Activated T-cell treated with anti-CD3 and anti-CD28 coated beads, Interleukin-2, amount 50 U/mL, for 4 hours (primary cell): ENCODE data around the gene MYO1D. TPM values are rescaled to one million over a fixed set of nuclear protein-coding genes. Genes with fewer than 3 reads are reported as not detected.
A peak's percentile ranks its signal among the peaks of the same experiment; 100 is the strongest.
"Not testable (repeated sequence)": the region's sequence is repeated elsewhere in the genome, so short reads cannot be mapped to it uniquely, and the experiment has no call there.

ENCODE experiments used
- ATAC-seq, 2 donors: fragments of 200-7000 bp; cut with Tn5 transposase; one replicate each; pipeline ENCODE4 v1.10.0; 2021
- DNase-seq: peaks from one replicate; pipeline ENCODE4 v3.0.0-alpha.2; 2020
- H3K27me3 Mint-ChIP-seq: one replicate; pipeline ENCODE4 v1.8.0; 2021; ENCODE audit warnings: low read depth, mixed read lengths
- H3K36me3 Mint-ChIP-seq: one replicate; pipeline ENCODE4 v1.8.0; 2022; ENCODE audit warnings: mixed read lengths; ENCODE audit not compliant: insufficient read depth
- H3K4me1 Mint-ChIP-seq: one replicate; pipeline ENCODE4 v1.8.0; 2021; ENCODE audit warnings: low read depth, mixed read lengths
- H3K4me3 Mint-ChIP-seq: one replicate; pipeline ENCODE4 v1.8.0; 2021; ENCODE audit warnings: mild to moderate bottlenecking, moderate library complexity, mixed read lengths
- H3K9me3 Mint-ChIP-seq: one replicate; pipeline ENCODE4 v1.8.0; 2021; ENCODE audit warnings: mixed read lengths
- total RNA-seq, 3 donors: library from RNA; stranded (reverse); gene quantifications; one replicate each; pipeline ENCODE4 v1.2.1, GENCODE V29; 2021

MYO1D gene
- total RNA-seq, 3 donors from 2014 or later: 8.5 to 14.6 (median 10.6) TPM

DNA sequence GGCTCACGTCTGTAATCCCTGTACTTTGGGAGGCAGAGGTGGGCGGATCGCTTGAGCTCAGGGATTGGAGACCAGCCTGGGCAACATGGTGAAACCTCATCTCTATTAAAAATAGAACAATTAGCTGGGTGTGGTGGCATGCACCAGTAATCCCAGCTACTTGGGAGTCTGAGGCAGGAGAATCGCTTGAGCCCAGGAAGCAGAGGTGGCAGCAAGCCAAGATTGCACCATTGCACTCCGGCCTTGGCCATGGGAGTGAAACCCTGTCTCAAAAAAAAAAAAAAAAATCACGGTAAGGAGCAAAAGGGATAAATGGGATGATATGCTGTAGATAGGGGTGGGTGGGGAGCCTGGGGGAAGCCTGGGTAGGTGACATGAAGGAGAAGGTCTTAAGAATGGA lies 30.7 kb upstream of the MYO1D start:
- Mint-ChIP-seq H3K4me1 (peaks cover 7% of the 10 kb centered on the region), H3K27me3 (peaks cover 7% of the 10 kb centered on the region), H3K36me3 (no peaks in the 10 kb centered on the region), H3K4me3 (no peak overlapping the region), H3K9me3 (no peaks in the 10 kb centered on the region)
- ATAC-seq (no peak), DNase-seq (no peak)

DNA sequence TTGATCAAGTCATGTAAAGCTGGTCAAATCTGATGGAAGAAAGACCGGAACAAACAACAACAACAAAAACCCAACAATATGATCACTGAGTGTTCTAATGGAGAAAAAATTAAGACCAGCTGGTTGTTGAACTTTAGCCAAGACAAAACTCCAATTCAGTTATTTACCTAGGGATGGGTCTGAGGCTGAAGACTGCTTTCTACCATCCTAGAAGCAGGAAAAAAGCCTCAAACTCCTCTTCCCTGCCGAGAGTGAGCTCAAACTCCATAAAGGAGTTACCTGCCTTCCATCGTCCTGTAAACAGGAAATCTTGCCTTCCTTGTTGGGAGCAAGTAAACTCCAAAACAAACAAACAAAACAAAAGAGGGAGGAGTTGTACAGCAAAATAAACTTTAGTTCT lies 28.0 kb upstream of the MYO1D start:
- Mint-ChIP-seq H3K9me3 (no peaks in the 10 kb centered on the region), H3K36me3 (no peaks in the 10 kb centered on the region)
- no peak for ATAC-seq

DNA sequence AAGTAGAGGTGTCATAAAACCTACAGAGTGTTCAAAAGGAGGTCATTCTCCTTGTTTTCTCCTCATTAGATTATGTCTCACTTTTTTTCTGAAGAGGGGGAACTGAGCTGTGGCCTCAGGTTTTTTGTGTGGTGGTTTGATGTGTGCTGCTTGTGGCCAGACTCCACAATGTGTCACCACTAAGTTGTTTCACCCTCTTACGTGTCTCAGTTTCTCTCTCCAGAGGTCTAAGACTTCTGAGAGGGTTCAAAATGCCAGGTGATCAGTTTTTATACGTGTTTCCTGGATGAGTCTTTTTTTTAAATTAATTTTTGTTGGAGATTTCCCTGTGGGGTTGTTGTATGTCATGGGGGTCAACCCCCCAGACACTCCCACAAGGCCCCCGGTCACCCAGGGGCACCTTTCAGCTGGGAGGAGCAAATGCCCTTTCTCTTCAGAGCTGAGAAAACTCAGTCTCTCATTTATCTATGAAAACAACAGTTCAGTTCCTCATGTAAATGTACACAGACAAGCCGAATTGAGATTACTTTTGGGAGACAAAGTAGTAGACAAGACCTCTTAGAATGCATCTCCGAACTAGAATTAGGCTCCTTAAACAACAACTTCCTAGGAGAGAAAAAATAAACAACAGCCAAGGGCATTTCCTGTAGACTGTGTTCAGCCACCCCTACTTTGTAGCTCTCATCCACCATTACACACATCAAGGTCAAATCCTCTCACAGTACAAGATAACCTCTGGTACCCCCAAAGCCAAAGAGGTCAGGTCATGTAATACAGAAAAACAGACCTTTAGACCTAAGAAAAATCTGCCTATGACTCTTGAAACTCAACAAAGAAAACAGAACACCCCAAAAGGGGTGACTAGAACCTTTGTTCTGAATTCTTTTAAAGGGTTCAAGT lies 27.1 kb upstream of the MYO1D start:
- H3K9me3 Mint-ChIP-seq: no peaks in the 10 kb centered on the region
- ATAC-seq (peak; percentile 82 to 93), DNase-seq (no peak)
- peaks cover 7% of the 10 kb centered on the region for H3K4me1 Mint-ChIP-seq
- no peaks in the 10 kb centered on the region for H3K36me3 Mint-ChIP-seq
- H3K27me3 Mint-ChIP-seq: peaks cover 7% of the 10 kb centered on the region
- H3K4me3 Mint-ChIP-seq: no peak overlapping the region

More for the DNA sequence above, 28.0 kb upstream of the MYO1D start:
- Mint-ChIP-seq H3K4me3 (no peak overlapping the region), H3K27me3 (peaks cover 5% of the 10 kb centered on the region), H3K4me1 (peaks cover 7% of the 10 kb centered on the region)
- no peak for DNase-seq

DNA sequence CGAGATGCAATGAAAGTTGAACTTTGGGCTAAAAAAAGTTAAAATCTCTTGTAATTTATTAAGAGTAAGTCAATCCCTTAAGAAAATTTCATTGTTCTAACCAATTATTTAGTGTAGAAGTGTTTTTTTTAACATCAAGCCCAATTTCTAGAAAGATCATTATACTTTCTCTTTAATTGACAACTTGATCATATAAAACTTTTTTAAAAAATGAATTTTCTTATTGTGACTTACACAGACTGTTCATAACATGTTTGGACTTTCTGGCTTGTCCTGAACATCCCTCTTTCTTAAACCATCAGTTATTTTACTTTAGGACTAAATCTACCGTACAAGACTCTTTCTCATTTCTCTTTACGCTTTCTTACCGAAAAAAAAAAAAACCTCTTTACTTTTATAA lies 24.8 kb upstream of the MYO1D start:
- Mint-ChIP-seq H3K4me3 (no peak overlapping the region), H3K4me1 (peaks cover 7% of the 10 kb centered on the region), H3K36me3 (no peaks in the 10 kb centered on the region), H3K9me3 (no peaks in the 10 kb centered on the region), H3K27me3 (peaks cover 9% of the 10 kb centered on the region)
- ATAC-seq (no peak), DNase-seq (no peak)

DNA sequence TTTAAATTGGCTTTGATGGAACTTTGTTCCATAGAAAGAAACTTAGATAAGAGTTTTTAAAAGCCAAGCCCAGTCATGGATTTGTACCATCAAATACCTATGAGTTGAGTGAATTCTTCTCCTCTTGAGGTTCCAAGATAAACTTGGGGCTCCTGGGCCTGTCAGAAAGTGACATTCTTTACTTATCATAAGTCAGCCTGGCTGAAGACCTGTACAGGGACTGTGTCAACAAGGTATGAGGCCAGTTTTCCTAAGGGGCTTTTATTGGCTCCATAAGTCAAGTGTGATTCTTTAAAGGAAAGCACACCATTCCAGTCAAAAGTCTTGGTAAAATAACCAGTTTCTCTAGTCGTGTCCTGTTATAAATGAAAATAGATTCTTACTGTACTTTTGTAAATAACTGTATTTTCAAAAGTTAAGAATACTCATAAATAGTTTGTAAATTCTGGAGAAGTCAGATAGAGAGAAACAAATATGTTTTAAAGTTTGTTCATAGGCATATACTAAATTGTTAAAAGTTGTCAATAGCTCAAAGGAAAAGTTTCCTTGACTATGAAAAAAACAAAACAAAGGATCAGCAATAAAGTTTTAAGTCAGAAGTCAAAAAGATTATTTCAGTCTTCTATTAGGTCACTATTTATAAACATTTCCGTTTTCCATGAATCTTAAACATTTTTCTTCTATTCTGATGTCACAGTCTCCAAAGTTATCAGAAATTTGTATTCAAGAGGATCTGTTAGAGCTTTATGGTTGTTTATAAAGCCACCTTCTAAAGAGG lies 22.5 kb upstream of the MYO1D start:
- no peaks in the 10 kb centered on the region for H3K9me3 Mint-ChIP-seq
- peaks cover 7% of the 10 kb centered on the region for H3K4me1 Mint-ChIP-seq
- peaks cover 11% of the 10 kb centered on the region for H3K27me3 Mint-ChIP-seq
- DNase-seq: no peak
- no peak overlapping the region for H3K4me3 Mint-ChIP-seq
- no peak for ATAC-seq
- H3K36me3 Mint-ChIP-seq: no peaks in the 10 kb centered on the region

DNA sequence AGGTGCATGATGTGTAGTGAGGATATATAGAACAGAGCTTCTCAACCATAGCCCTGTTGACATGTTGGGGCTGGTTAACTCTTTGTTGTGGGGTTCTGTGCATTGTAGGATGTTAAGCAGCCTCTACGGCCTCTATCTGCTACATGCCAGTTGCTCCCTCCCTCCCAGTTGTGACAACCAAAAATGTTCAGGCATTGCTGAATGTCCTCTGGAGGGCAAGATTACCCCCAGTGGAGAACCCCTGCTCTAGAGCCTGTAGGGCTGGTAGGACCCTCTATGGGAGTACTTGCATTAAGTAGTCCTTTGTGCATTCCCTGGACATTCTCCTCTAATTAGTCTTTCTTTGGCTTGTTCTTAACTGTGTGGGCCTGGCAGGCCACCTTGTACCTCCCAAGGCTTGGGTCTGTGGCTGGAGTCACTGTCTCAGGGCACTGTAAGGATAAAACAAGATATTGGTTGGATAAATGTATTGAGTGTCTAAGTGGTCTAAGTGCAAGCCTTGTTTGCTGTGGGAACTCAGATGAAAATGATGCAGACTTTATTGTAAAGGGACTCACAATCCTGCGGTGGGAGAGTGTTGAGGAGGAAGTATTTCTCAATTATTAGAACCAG lies 19.8 kb upstream of the MYO1D start:
- Mint-ChIP-seq H3K36me3 (no peaks in the 10 kb centered on the region), H3K4me1 (no peaks in the 10 kb centered on the region), H3K4me3 (no peak overlapping the region), H3K27me3 (peaks cover 11% of the 10 kb centered on the region), H3K9me3 (no peaks in the 10 kb centered on the region)
- no peak for ATAC-seq
- no peak for DNase-seq

DNA sequence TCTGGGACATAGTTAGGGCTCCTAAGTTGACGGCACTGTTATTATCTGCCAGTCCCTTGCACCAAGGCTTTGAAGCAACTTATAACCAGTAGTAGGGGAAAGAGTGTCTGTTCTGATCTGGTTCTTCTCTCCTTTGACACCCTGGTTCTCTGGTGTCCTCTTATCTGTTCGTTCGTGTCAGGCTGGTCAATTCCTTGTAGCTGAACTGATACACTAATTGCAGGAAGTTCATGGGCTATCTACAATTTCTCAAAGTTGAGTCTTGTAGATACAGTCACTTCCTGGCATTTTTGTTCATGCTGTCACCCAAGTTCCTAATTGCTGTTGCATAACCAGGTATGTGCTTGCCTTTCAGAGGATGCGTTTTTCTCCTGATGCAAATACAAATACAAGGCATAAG lies 17.3 kb upstream of the MYO1D start:
- no peak overlapping the region for H3K4me3 Mint-ChIP-seq
- H3K9me3 Mint-ChIP-seq: no peaks in the 10 kb centered on the region
- DNase-seq: no peak
- no peaks in the 10 kb centered on the region for H3K4me1 Mint-ChIP-seq
- no peaks in the 10 kb centered on the region for H3K36me3 Mint-ChIP-seq
- ATAC-seq: no peak
- peaks cover 9% of the 10 kb centered on the region for H3K27me3 Mint-ChIP-seq

DNA sequence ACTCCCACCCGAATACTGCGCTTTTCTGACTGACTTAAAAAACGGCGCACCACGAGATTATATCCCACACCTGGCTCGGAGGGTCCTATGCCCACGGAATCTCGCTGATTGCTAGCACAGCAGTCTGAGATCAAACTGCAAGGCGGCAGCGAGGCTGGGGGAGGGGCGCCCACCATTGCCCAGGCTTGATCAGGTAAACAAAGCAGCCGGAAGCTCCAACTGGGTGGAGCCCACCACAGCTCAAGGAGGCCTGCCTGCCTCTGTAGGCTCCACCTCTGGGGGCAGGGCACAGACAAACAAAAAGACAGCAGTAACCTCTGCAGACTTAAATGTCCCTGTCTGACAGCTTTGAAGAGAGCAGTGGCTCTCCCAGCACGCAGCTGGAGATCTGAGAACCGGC lies 10.5 kb upstream of the MYO1D start:
- not testable (repeated sequence) for H3K36me3 Mint-ChIP-seq, H3K4me3 Mint-ChIP-seq, H3K4me1 Mint-ChIP-seq, DNase-seq, H3K9me3 Mint-ChIP-seq, ATAC-seq
- peaks cover 15% of the 10 kb centered on the region for H3K27me3 Mint-ChIP-seq

DNA sequence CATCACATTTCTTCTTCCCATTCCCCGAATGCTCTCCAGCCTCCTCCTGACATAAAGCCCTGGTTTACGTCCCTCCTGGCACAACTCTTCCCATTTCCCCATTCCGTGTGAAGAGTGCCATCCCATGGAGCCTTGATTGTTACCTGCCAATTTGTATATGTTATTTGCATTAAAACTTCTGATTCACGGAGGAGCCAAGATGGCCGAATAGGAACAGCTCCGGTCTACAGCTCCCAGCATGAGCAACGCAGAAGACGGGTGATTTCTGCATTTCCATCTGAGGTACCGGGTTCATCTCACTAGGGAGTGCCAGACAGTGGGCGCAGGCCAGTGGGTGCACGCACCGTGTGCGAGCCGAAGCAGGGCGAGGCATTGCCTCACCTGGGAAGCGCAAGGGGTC lies 10.0 kb upstream of the MYO1D start:
- not testable (repeated sequence) for DNase-seq, H3K4me1 Mint-ChIP-seq, H3K36me3 Mint-ChIP-seq, H3K9me3 Mint-ChIP-seq, ATAC-seq, H3K4me3 Mint-ChIP-seq
- H3K27me3 Mint-ChIP-seq: peaks cover 16% of the 10 kb centered on the region

DNA sequence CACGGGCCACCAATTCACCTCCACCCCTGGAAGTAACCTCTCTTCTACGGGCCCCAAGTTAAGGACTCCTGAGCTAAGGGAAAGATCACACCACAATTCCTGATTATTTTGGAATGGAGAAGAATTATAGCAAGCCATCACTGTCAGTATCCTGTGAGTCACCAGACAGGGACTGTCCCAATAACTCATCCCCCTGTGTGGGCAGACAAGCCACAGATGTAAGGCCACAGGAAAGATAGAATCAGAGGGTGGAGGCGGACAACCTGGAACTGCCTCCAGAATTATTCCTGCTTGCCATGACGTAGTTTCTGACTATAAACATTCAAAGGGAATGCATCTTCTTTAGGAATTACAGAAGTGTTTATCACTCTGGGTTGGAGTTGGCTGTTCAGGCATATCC lies 5.8 kb upstream of the MYO1D start:
- H3K36me3 Mint-ChIP-seq: no peaks in the 10 kb centered on the region
- H3K9me3 Mint-ChIP-seq: no peaks in the 10 kb centered on the region
- H3K4me3 Mint-ChIP-seq: no peak overlapping the region
- H3K4me1 Mint-ChIP-seq: peaks cover 5% of the 10 kb centered on the region
- ATAC-seq: peak; percentile 53 to 80
- DNase-seq: no peak
- peaks cover 17% of the 10 kb centered on the region for H3K27me3 Mint-ChIP-seq

DNA sequence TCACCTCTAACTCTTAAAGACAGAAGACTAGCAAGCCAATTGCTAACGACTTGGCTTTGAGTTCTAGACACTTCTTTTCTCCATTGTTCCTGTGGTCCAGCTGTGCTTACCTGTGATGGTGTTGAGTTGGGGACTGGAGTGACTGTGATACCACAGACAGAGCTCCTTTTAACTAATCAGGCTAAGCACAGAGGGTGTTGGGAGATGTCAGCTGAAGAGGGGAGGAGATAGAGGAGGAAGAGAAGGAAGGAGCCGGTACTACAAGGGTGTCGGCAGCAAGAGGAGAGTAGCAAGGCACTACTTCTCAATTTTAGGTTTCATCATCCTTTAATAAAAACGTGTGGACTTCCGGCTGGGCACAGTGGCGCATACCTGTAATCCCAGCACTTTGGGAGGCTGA lies 5.1 kb upstream of the MYO1D start:
- Mint-ChIP-seq H3K36me3 (no peaks in the 10 kb centered on the region), H3K4me1 (peaks cover 8% of the 10 kb centered on the region), H3K4me3 (no peak overlapping the region), H3K9me3 (no peaks in the 10 kb centered on the region), H3K27me3 (peaks cover 17% of the 10 kb centered on the region)
- DNase-seq (no peak), ATAC-seq (no peak)

DNA sequence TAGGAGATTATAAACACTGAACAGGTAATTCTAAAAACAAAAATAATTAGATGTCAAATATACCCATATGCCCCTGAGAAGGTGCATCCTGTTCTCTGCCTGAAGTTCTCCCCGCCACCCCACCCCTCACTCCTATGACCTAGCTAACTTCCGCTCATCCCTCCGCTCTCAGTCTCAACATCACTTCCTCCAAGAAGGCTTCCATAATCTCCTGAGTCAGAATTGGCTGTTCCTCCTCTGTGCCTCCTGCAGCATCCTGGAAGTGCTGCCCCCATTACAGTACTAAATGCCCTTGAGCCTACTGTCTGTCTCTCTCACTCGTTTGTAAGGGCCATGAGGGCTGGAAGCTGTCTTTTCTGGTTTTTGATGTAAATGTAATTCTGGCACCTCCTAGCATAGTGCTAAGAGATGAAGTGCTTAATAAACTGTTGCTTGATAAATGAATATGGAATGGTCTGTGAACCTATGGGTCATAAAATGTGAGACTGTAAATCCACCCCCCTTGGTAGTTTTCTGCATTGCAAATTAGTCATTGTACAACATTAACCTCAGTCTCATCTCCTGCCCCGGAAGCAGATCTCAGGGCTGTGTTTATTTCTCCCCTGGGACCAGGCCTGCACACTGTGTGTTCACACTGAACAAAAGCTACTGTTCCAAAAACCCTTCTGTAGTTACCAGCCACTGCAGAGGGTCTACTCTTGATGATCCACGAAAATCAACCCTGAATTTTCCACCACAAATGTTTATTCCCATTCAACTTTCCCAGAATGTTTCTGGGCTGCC lies 3.9 kb upstream of the MYO1D start:
- ATAC-seq: no peak
- H3K27me3 Mint-ChIP-seq: peaks cover 10% of the 10 kb centered on the region
- no peaks in the 10 kb centered on the region for H3K9me3 Mint-ChIP-seq
- no peaks in the 10 kb centered on the region for H3K36me3 Mint-ChIP-seq
- no peak overlapping the region for H3K4me3 Mint-ChIP-seq
- peaks cover 12% of the 10 kb centered on the region for H3K4me1 Mint-ChIP-seq
- DNase-seq: no peak

DNA sequence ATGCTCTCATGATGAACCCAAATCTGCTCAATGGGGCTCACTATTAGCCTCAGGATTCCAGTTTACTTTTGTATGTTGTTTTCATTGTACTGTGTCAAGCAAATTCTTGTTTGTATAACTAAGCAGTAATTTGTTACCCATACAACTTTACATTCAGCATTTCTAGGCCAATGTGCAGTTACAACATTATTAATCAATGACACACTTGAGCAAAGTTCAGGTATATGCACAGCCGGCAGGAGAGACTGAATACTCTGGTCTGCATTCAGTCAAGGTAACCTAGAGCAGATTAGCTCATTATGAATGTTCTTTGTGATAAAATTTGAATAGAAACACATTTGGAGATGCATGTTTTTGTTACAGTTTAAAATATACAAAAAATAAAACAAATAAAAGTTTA lies 2.2 kb upstream of the MYO1D start:
- DNase-seq (no peak), ATAC-seq (no peak)
- Mint-ChIP-seq H3K4me1 (peaks cover 15% of the 10 kb centered on the region), H3K9me3 (no peaks in the 10 kb centered on the region), H3K4me3 (no peak overlapping the region), H3K36me3 (no peaks in the 10 kb centered on the region), H3K27me3 (peaks cover 5% of the 10 kb centered on the region)

DNA sequence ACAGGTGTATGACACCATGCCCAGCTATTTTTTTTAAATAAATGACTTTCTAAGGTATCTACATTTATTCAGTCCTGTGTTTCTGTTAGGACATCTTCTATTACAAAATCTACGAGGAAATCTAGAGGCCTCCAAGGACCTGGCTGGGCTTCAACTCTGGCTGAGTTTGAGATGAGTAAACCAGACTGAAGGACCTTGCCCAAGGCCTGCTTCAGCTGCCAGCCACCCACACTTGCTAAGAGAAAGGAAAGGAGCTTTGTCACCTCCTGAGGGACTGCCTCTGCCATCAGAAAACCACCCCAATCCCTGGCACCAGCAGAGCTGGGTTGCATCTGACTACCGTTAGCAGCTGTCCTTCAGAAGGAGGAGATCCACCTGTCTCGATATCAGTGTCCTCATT lies 1.3 kb upstream of the MYO1D start:
- Mint-ChIP-seq H3K36me3 (no peaks in the 10 kb centered on the region), H3K4me1 (peaks cover 15% of the 10 kb centered on the region), H3K27me3 (peaks cover 4% of the 10 kb centered on the region), H3K4me3 (no peak overlapping the region), H3K9me3 (no peaks in the 10 kb centered on the region)
- ATAC-seq (no peak), DNase-seq (no peak)
